GM18951 (cell line): ENCODE data around the gene SERPINB6.
A peak's percentile ranks its signal among the peaks of the same experiment; 100 is the strongest.
"Not testable (repeated sequence)": the region's sequence is repeated elsewhere in the genome, so short reads cannot be mapped to it uniquely, and the experiment has no call there.

Source experiments
- POLR2A ChIP-seq: IDR thresholded peaks from 4 replicates; pipeline ENCODE4 v1.6.1; 2011; ENCODE audit warnings: mild to moderate bottlenecking; ENCODE audit not compliant: insufficient read length, insufficient read depth; ENCODE audit errors: extremely low read depth
- in situ Hi-C: fragments of 300-500 bp; cut with MboI; formaldehyde crosslinking; loops from one replicate; pipeline ENCODE4 v1.12.0; 2022; ENCODE audit warnings: low sequenced_read_pairs, mixed read lengths, inconsistent platforms; ENCODE audit not compliant: unreplicated experiment

Gene SERPINB6

DNA sequence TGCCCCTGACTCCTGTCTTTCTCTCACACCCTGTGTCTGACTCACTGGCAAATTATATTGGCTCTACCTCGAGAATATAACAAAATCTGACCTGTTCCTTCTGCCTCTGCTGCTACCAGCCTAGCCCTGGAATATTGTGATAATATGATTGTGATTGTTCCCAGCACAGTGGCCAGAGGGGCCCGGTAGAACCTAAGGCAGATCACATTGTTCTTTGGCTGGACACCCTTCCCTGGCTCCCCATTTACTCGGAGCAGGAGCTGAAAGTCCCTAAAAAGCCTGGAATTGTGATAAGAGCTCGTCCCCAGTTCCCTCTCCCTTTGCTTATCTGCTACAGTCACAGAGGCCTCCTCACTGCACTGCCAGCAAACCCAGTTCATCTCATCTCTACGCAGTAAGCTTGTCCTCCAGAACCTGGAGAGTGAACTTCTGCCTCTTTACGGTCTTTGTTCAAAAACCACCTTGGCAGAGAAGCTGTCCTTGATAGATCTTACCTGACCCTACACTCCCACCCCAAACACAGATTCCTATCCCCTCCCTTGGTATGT is 21.8 kb downstream of the SERPINB6 start:
- no peak for TF ChIP-seq POLR2A
- in situ Hi-C loops = no loop called here

DNA sequence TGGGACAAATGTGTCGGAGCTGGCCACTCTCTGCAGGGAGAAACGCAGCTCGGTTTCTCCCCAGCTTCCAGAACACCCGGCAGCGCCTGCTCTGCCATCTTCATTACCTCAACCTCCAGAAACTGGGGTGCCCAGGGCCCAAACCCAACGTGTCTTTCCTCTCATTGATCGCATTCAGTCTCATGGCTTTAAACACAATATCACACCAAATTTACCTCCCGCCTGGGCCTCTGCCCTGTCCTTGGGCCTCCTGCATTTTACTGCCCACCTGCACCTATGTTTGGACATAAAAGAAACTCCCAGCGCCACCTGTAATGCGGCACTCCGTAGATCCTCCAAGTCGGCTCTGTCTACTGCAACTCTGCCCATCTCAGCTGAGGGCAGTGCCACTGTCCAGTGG is 22.2 kb downstream of the SERPINB6 start:
- in situ Hi-C loops = no loop called here
- TF ChIP-seq POLR2A = no peak

DNA sequence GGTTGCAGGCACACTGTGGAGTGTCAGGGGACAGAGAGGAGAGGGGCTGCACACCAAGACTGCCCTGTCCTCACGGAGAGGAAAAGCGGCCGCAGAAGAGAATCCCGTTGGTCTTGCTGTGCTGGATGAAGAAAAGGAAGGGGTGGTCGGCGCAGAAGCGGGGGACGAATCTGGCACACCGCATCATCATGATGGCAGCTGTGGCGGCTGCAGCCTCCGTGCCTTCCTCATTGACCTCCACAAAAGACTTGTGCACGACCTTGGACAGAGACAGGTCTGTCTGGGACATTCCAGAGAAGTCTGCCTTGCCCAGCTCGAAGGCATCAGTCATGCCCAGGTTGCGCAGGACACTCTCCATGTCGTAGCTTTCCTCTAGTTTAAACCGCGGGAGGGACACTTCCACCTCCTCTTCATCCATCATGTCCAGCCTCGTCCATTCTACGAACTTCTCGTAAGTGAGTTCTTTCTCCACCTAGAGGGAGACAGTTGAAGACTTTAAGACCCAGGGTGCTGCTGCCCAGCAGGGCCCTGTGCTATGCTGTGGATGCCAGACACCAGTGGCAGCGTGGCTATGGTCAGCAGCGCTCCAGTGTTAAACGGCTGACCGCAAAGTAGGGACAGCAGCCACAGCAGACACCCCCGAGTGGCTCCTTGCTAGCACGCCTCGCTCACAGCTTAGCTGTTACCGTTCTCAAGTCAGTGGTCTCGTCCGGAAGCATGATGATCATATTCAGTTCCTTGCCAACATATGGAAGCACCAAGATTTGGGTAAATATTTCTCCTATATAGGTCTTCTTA is 22.9 kb downstream of the SERPINB6 start:
- in situ Hi-C loops = no loop called here
- no peak for TF ChIP-seq POLR2A

DNA sequence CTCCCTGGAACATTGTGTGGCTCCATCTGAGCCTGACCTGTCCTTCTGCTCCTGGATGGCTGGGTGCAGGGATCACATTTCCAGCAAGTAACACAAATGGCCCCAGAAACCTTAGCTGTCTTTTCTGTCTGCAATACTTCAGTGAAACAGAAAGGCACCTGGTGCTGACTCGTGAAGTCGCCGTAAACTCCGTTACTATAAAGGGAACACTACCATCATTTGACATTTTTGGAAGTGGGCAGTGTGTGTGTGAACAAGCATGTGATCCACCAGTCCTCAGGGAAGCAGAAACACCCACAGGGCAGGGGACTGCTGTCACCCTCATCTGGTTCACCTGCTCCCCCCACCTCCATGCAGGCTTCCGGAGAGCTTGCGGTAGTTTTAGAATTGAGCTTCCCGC is 23.9 kb downstream of the SERPINB6 start:
- no peak for TF ChIP-seq POLR2A
- in situ Hi-C loops = no loop called here

DNA sequence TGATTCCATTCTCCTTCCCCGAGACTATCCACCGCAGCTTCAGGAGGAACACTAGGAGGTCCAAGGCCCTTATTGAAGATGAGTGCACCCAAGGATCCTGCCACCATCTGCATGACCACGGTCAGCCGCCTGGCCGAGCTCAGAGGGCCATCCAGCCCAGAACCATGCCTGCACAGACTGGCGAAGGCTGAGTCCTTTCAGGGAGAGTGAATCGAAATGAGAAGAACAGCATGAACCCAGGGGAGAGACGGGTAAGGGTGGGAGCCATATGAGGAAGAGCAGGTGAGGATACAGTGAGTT is 26.3 kb downstream of the SERPINB6 start:
- in situ Hi-C loops = no loop called here

DNA sequence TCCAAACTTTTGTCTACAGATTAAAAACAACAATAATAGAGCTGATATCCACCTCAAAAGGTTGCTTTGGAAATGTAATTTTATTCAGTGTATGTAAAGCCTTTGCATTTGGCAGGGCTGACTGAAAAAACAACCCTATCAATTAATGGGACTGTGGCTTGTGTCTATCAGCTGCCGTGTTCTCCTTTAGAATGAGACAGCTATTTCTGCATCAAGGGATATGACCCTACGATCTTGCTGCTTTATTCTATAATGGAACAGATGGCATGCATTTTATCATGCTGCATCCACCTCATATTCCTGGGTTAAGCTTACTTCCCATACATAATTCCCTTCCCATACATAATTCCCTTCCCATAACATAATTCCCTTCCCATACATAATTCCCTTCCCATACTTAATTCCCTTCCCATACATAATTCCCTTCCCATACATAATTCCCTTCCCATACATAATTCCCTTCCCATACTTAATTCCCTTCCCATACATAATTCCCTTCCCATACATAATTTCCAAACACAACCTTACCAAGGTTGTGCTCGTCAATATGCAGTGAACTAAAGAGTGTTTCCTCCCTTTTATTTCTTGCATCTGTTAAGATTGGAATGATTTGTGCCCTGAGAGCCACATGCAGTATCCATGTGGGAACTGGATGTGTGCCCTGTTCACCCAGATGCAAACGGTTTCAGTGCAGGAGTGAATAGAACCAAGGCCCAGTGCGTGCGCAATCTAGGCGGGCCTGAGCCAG is 26.8 kb downstream of the SERPINB6 start:
- in situ Hi-C loops = no loop called here
- no peak for TF ChIP-seq POLR2A

More for the DNA sequence above, 26.3 kb downstream of the SERPINB6 start:
- no peak for TF ChIP-seq POLR2A

DNA sequence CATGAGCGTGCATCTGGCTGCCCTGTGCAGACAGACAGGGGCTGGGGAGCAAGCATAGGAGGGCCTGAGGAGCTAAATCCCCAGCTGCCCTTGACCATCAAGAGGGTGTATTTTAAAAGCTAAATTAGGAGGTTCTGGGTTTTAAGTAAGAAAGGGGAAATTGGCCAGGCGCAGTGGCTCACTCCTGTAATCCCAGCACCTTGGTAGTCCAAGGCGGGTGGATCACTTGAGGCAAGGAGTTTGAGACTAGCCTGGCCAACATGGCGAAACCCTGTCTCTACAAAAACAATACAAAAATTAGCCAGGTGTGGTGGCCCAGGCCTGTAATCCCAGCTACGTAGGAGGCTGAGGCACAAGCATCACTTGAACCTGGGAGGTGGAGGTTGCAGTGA is 27.8 kb downstream of the SERPINB6 start:
- in situ Hi-C loops = no loop called here
- no peak for TF ChIP-seq POLR2A

DNA sequence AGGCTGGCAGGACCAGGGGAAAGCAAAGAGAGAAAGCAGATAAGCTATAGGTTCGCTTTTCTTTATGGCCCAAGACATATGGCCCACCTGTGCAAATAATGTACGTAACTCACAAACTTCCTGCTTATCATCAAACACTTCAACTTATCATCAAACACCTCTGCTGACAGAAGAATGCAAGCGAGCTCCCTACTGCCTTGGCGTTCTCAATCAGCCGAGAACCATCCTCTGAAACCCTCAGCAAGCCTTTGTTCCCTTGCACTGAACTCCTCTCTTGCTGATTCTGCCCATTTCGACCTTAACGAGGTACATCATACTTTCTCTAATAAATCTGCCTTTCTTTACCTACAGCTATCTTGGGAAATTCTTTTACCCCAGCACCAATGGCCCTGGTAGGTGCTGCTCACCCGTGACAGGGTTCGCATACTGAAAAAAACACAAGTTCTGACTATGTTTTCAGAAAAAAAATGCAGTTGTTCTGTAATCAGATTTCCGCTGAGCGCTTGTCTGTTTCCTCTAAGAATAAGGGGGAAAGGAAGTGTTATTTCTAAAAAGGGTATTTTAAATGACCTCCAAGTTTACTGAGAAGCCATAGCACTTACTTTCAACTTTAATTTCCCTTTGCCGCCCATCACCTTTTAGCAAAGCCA is 28.3 kb downstream of the SERPINB6 start:
- no peak for TF ChIP-seq POLR2A
- in situ Hi-C loops = no loop called here

DNA sequence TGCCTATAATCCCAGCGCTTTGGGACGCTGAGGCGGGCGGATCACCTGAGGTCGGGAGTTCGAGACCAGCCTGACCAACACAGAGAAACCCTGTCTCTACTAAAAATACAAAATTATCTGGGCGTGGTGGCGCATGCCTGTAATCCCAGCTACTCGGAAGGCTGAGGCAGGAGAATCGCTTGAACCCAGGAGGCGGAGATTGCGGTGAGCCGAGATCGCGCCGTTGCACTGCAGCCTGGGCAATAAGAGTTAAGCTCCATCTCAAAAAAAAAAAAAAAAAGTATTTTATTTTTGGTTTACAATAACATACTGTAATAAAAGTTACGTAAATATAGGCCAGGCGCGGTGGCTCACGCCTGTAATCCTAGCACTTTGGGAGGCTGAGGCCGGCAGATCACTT is 29.3 kb downstream of the SERPINB6 start:
- in situ Hi-C loops = not testable (repeated sequence)

DNA sequence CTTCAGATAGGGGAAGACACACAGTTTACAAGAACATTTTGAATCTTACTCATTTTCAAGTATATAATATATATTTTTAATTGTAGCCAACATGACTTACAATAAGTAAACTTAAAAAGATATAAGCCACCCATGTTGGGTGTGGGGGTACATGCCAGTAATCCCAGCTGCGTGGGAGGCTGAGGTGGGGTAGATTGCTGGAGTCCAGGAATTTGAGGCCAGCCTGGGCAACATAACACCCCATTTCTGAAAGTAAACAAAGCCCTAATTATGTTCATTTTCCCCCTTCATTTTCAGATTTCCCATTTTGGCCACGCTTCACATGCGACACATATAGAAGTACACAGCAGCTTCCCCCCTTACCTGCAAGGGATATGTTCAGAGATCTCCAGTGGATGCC is 30.5 kb downstream of the SERPINB6 start:
- in situ Hi-C loops = no loop called here
- TF ChIP-seq POLR2A = no peak

DNA sequence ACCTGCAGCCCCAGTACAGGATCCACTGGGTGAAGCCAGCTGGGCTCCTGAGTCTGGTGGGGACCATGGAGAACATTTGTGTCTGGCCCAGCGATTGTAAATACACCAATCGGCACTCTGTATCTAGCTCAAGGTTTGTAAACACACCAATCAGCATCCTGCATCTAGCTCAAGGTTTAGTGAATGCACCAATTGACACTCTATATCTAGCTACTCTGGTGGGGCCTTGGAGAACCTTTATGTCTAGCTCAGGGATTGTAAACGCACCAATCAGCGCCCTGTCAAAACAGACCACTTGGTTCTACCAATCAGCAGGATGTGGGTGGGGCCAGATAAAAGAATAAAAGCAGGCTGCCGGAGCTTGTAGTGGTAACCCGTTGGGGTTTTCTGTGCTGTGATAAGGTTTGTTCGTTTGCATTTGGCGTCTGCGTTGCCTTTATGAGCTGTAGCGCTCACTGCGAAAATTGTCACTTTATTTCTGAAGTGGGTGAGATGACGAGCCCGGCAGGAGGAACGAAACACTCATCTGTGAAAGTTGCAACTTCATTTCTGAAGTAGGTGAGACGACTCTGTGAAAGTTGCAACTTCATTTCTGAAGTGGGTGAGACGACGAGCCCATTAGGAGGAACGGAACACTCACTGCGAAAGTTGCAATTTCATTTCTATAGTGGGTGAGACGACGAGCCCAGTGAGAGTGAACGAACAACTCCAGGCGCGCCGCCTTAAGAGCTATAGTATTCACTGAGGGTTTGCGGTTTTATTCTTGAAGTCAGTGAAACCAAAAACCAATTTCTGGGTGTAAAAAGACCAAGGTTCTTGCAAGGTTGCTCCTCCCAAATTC is 31.1 kb downstream of the SERPINB6 start:
- in situ Hi-C loops = no loop called here
- peak; percentile 39 for TF ChIP-seq POLR2A

DNA sequence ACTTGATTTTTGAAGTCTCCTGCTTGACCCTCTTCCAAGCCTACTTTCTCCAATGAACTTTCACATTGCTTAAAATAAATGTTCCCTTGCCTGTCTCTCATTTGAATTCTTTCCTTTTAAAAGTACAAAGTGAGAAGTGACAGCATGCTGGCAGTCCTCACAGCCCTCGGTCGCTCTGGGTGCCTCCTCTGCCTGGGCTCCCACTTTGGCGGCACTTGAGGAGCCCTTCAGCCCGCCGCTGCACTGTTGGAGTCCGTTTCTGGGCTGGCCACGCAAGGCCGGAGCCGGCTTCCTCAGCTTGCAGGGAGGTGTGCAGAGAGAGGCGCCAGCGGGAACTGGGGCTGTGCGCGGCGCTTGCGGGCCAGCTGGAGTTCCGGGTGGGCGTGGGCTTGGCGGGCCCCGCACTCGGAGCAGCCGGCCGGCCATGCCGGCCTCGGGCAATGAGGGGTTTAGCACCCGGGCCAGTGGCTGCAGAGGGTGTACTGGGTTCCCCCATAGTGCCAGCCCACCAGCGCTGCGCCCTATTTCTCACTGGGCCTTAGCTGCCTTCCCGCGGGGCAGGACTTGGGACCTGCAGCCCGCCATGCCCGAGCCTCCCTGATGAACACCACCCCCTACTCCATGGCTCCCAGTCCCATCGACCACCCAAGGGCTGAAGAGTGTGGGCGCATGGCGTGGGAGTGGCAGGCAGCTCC is 31.9 kb downstream of the SERPINB6 start:
- no peak for TF ChIP-seq POLR2A

More for the DNA sequence above, 31.9 kb downstream of the SERPINB6 start:
- in situ Hi-C loops = no loop called here
